Measurements from ENCODE around the gene MTHFR. TPM values are rescaled to one million over a fixed set of nuclear protein-coding genes. Genes with fewer than 3 reads are reported as not detected.

The MTHFR gene
- total and polyA plus RNA-seq, 2 of the 8 experiments (the other 6 are each of a cell fraction or from before 2014, with no cell fraction given), result 8.7 to 18.5 TPM

GRCh38 chr1:11794446-11795237 is 11.1 kb downstream of the MTHFR start:
- Histone ChIP-seq H2BK12ac (ENCODE audit: low read depth, low read length) (no peak overlapping the region), H2BK15ac (ENCODE audit: low read length) (no peak overlapping the region), H4K91ac (replicated peaks; ENCODE audit: insufficient read length, low read length) (no peak overlapping the region), H3K4me3 (ENCODE audit: extremely low read depth in 1 of 4, insufficient read depth in 2 of 4, low read depth in 3 of 4, low read length in 4 of 4) (no peak overlapping the region), H3K23me2 (ENCODE audit: low read depth, low read length) (no peaks in the 10 kb centered on the region), H2BK5ac (ENCODE audit: low read depth, low read length) (no peak overlapping the region), H2BK20ac (ENCODE audit: low read length) (no peak overlapping the region), H3K4me1 (replicated peaks in 1 of 4; ENCODE audit: control insufficient read depth in 3 of 4, insufficient read depth in 4 of 4, low read length in 3 of 4) (no peaks in the 10 kb centered on the region), H3K27me3 (replicated peaks in 1 of 4; ENCODE audit: control insufficient read depth in 3 of 4, extremely low read depth in 1 of 4, insufficient read depth in 3 of 4, low read length in 3 of 4) (no peaks in the 10 kb centered on the region), H3K9me3 (ENCODE audit: insufficient read depth in 2 of 2, low read depth in 1 of 2, low read length in 1 of 2) (no peaks in the 10 kb centered on the region), H3K18ac (ENCODE audit: extremely low read depth, low read length) (no peak overlapping the region), H3K27ac (ENCODE audit: low read depth, low read length) (no peak overlapping the region), H3K9ac (replicated peaks in 1 of 4; ENCODE audit: extremely low read depth in 1 of 4, low read depth in 3 of 4, low read length in 3 of 4) (no peak overlapping the region), H4K5ac (ENCODE audit: insufficient read length, low read depth, low read length) (no peak overlapping the region), H2AK5ac (ENCODE audit: low read depth, low read length) (no peak overlapping the region), H2BK120ac (replicated peaks; ENCODE audit: low read depth, low read length) (no peak overlapping the region), H2AFZ (ENCODE audit: low read length) (no peak overlapping the region), H4K20me1 (replicated peaks in 1 of 2; ENCODE audit: control insufficient read depth in 1 of 2, insufficient read depth in 2 of 2, low read length in 2 of 2) (peaks cover 0 to 5% of the 10 kb centered on the region in 2 experiments), H3K23ac (ENCODE audit: insufficient read length) (no peak overlapping the region), H3K4ac (replicated peaks; ENCODE audit: insufficient read length, low read depth, low read length) (no peak overlapping the region), H3K79me2 (ENCODE audit: control insufficient read depth in 1 of 2, insufficient read depth in 2 of 2, low read length in 2 of 2) (no peaks in the 10 kb centered on the region), H3K14ac (ENCODE audit: insufficient read length) (no peak overlapping the region), H3K36me3 (ENCODE audit: control insufficient read depth in 2 of 4, insufficient read depth in 4 of 4, low read length in 3 of 4) (peaks cover 9 to 21% (median 13%) of the 10 kb centered on the region in 4 experiments; a peak in 5 of 8 replicates), H3K79me1 (ENCODE audit: low read depth, low read length) (no peaks in the 10 kb centered on the region; the same call in 1 of the 2 replicates), H4K8ac (ENCODE audit: extremely low read depth, insufficient read depth, low read length) (no peak overlapping the region), H3K4me2 (ENCODE audit: insufficient read depth in 1 of 2, low read depth in 2 of 2, low read length in 2 of 2) (no peak overlapping the region), H3K56ac (replicated peaks; ENCODE audit: insufficient read length, low read depth, low read length) (no peak overlapping the region)
- no peak for FAIRE-seq
- ChIA-PET CTCF (ENCODE audit: partially characterized antibody) (interaction anchor here (1.0 to 4.2 kb wide), 4 partner anchors 8 to 118 kb away, joined by 3 to 34 read pairs (median 5); no protein-coding TSS in a partner anchor), POLR2A (ENCODE audit: partially characterized antibody) (interaction anchor here (1.1 to 2.4 kb wide), 4 partner anchors 9 to 57 kb away, joined by 3 to 9 read pairs (median 4); no protein-coding TSS in a partner anchor)
- no peak for DNase-seq (ENCODE audit: low read depth in 1 of 2, low spot score in 2 of 2)
- 88% methylated on average over 18 of the region's 19 CpGs; no CpG with 5 or more reads in 1 of the 2 experiments for WGBS, 2 experiments (ENCODE audit: extremely low coverage in 1 of 2, insufficient coverage in 1 of 2, insufficient read length in 1 of 2, insufficient replicate concordance in 2 of 2, low coverage in 1 of 2, low lambda C conversion rate in 2 of 2, missing lambda C conversion rate in 1 of 2)
- TF ChIP-seq RAD21 (IDR thresholded peaks at IDR 0.05 in 1 of 2, conservative IDR thresholded peaks at IDR 0.05 in 1 of 2; ENCODE audit: low read depth in 2 of 2, low read length in 2 of 2) (no peak), TBP (IDR thresholded peaks at IDR 0.05; ENCODE audit: low read depth, low read length) (no peak), YY1 (IDR thresholded peaks at IDR 0.05; ENCODE audit: low read depth, low read length) (no peak), EGR1 (IDR thresholded peaks at IDR 0.05; ENCODE audit: borderline replicate concordance, low read depth, low read length) (no peak), CBX8 (IDR thresholded peaks at IDR 0.05; ENCODE audit: borderline replicate concordance, low read depth, low read length) (no peak), KDM4A (IDR thresholded peaks at IDR 0.05; ENCODE audit: low read depth, low read length, severe bottlenecking) (no peak)
- TF ChIP-seq, protein P1, sequence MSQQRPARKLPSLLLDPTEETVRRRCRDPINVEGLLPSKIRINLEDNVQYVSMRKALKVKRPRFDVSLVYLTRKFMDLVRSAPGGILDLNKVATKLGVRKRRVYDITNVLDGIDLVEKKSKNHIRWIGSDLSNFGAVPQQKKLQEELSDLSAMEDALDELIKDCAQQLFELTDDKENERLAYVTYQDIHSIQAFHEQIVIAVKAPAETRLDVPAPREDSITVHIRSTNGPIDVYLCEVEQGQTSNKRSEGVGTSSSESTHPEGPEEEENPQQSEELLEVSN (IDR thresholded peaks at IDR 0.05), result no peak

Data from H1 (cell line).